GM21367 (cell line): Measurements from ENCODE around the gene TRAF2.
"Not testable (repeated sequence)": the region's sequence is repeated elsewhere in the genome, so short reads cannot be mapped to it uniquely, and the experiment has no call there.

ENCODE experiments used
- ATAC-seq: cut with Tn5 transposase; IDR thresholded peaks from one replicate; pipeline ENCODE4 v1.9.1; 2021; ENCODE audit not compliant: unreplicated experiment

The TRAF2 gene, protein sequence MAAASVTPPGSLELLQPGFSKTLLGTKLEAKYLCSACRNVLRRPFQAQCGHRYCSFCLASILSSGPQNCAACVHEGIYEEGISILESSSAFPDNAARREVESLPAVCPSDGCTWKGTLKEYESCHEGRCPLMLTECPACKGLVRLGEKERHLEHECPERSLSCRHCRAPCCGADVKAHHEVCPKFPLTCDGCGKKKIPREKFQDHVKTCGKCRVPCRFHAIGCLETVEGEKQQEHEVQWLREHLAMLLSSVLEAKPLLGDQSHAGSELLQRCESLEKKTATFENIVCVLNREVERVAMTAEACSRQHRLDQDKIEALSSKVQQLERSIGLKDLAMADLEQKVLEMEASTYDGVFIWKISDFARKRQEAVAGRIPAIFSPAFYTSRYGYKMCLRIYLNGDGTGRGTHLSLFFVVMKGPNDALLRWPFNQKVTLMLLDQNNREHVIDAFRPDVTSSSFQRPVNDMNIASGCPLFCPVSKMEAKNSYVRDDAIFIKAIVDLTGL

DNA sequence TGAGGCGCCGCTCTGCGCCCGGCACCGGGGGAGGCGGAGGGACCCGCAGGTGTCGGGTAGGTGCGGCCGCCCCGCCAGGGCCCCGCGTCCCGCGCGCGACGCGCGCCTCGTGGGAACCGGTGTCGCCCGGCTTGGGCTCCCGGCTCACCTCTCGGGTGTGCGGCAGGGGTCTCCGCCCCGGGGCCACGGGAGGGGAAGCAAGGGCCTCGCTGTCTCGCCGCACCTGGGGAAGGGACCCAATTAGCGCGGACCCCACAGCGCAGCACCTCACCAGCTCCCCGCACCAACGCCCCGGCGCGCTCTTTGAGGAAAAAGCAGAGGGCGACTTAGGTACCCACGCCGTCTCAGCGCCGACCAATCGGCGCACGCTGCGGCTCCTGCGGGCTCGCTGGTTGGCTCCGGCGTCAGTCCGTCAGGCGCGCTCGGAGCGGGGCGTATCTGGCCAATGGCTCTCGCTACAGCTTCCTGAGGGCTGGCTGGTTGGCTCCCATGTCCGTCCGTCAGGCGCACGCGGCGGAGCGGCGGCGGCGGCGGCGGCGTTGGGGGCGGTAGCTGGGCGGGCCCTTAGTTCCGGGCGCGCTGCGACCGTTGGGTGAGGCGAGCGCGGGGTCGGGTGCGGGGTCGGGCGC, at the start of gene TRAF2:
Gene TRAF2, plus strand, starts transcription at position 567 of the 629 bp plus-strand sequence. CDS start 12,225 bp downstream, outside the sequence.
- ATAC-seq, result peak; percentile 69

DNA sequence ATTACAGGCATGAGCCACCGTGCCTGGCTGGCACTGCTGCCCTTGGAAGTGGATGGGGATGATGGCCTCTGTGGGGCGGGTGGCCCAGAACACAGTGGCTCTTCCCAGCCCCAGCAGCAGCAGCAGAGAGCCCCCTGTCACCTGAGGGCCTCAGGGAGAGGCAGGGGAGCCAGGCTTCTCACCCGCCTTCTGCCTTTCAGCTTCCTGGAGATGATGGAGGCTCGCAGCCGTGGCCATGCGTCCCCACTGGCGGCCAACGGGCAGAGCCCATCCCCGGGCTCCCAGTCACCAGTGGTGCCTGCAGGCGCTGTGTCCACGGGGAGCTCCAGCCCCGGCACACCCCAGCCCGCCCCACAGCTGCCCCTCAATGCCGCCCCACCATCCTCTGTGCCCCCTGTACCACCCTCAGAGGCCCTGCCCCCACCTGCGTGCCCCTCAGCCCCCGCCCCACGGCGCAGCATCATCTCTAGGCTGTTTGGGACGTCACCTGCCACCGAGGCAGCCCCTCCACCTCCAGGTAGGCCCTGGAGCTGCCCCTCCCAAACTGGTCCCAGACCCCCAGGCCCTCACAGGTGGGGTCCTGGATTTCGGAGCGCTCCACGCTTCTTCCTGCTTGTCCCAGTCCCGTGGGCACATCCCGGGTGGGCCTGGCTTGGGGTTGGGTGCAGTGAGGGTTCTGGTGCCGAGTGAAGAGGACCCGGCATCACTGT, 49.0 kb upstream of the TRAF2 start:
- ATAC-seq, result no peak

DNA sequence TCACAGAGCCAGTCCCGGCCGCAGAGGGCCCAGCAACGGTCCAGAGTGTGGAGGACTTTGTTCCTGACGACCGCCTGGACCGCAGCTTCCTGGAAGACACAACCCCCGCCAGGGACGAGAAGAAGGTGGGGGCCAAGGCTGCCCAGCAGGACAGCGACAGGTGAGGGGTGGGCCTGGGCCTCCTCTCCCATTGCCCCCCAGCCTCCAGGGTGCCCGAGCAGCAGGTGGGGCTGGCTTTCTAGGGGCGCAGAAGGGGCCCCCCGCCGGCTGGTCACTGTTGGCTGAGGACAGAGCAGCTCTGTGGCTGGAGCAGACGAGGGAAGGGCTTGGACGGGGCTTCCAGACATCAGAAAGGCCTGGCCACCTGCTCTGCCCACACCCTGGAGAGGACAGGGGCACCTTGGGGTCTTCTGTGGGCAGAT, 48.4 kb upstream of the TRAF2 start:
- not testable (repeated sequence) for ATAC-seq

- no peak for ATAC-seq
Observed at GRCh38 chr9:136838314-136839228, 47.7 kb upstream of the TRAF2 start.

GRCh38 chr9:136839229-136840139, 46.8 kb upstream of the TRAF2 start:
- ATAC-seq, result no peak

DNA sequence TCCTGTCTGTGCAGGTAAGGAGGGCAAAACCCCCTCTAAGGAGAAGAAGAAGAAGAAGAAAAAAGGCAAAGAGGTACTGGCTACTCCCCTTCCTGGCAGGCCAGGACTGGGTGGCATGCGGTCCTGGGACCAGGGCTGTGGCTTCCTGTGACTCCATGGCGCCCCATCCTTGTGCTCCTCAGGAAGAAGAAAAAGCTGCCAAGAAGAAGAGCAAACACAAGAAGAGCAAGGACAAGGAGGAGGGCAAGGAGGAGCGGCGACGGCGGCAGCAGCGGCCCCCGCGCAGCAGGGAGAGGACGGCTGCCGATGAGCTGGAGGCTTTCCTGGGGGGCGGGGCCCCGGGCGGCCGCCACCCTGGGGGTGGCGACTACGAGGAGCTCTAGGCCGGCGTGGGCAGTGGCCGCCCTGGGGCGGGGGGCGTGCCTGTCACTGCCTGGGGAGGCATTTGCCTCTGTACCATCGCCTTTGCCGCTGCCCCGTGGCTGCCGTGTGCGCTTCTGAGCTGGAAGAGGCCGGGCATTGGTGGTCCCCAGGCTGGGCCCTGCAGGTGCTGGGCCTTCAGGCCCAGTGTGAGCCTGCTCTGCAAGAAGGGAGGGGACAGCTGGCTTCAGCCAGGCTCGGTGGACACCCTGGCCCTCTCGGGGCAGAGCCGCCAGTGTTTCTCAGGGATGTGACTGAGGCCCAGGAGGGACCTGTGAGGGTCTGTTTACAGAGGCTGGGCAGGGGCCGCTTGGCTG, 46.0 kb upstream of the TRAF2 start:
- no peak for ATAC-seq

DNA sequence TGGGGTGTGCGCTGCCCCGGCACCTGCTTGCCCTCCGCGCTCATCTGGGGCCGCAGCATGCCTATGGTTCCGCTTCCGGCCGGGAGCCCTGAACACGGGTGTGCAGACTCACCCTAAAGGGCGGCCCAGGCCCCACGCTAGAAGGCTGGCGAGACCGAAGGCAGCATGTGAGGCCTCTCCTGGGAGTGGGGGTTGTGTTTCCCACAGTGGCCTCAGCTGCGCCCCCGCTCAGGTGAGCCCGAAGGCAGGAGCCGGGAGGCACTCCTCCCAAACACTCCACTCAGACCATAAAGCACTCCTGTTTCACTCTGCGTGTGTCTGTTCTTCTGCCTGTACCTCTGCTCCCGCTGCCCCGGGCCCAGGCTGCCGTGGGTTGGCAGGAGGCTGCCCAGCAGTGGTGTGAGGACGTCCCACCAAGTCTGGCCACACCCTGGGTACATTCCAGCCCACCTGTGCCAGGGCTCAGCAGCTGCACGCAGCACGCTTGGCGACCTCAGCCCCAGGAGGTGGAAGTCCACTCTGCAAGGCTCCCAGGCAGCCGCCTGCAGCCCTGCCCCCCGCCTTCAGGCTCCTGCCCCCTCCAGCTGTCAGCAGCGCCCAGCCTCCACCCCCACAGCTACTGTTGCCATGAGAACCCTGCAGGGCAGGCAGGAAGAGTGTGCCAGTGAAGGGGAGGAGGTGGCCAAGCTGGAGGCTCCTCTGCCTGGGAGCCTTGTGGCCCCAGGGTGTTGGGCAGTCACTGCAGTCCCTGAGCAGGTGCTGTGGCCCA, 45.3 kb upstream of the TRAF2 start:
- ATAC-seq, result no peak

GRCh38 chr9:136841646-136842379, 44.5 kb upstream of the TRAF2 start:
- ATAC-seq, result not testable (repeated sequence)

DNA sequence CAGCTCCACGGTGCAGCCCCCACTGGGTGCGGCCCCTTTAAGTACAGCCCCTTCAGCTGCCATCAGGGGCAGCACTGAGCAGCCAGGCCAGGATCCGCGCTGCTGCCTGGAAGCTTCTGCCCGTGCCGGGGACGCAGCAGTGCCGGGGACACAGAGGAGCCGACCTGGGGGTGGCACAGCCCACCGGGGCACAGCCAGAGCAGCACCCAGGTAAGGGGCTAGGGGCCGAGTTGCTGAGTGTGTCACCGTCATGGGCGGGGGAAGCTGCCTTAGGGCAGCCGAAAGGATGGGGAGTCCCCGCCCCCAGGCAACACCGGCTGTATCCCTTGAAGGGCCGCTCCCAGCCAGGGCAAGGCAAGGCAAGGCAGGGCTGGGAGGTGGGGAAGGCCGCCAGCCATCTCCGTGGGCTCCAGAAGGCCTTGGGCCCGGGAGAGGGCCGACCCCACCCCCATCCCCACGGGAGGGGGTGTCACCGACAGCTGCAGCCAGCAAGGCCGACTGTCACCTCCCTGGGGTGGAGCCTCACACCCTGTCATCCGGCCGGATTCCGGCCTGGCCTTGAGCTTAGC, 43.9 kb upstream of the TRAF2 start, which contains the start of gene AJM1:
Gene AJM1, plus strand, starts transcription at position 99 of the 569 bp plus-strand sequence. CDS start 1,937 bp downstream, outside the sequence.
- peak; percentile 55 for ATAC-seq

GRCh38 chr9:136843159-136843800, 43.0 kb upstream of the TRAF2 start:
- ATAC-seq, result not testable (repeated sequence)

- ATAC-seq, result not testable (repeated sequence)
Observed at GRCh38 chr9:136843801-136844740, 42.2 kb upstream of the TRAF2 start.

DNA sequence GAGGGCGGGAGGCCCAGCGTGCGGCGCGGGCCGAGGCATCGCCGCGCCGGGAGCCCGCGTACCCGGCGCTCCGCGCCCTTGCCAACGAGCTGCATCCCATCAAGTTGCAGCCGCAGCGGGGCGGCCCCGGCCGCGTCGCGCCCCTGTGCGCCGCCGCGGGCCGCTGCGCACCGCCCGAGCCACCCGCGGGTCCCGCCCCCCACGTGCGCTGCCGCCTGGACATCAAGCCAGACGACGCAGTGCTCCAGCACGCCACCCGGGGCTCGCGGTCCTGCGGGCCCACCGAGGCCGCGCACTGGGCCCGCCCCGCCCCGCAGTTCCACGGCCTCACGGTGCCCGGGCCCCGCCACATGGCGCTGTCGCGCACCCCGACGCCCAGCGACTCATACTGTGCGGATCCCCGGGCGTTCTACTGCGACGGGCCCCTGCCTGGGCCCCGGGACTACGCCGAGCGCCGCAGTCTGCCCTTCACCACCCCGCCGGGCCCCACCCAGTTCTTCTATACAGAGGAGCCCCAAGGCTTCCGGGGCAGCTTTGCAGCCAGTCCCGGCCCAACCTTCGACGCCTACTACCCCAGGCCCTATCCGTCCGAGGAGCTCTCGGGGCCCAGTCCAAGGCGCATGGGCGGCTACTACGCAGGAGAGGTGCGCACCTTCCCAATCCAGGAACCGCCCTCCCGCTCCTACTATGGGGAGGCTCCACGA, 41.4 kb upstream of the TRAF2 start:
- ATAC-seq, result no peak

GRCh38 chr9:136845465-136846260, 40.7 kb upstream of the TRAF2 start:
- ATAC-seq, result no peak
